ENCODE data around the gene LRMDA.

Gene LRMDA

GRCh38 chr10:76396134-76396533 lies 964.7 kb downstream of the LRMDA start:
- Histone ChIP-seq H3K4me3 (ENCODE audit: low read length) (no peak overlapping the region), H3K27me3 (ENCODE audit: low read depth, low read length) (no peaks in the 10 kb centered on the region), H3K9ac (ENCODE audit: low read length) (no peak overlapping the region), H3K9me3 (ENCODE audit: insufficient read depth, low read length) (no peaks in the 10 kb centered on the region), H3K4me2 (ENCODE audit: low read length) (no peak overlapping the region), H3K79me2 (ENCODE audit: low read length) (no peaks in the 10 kb centered on the region), H4K20me1 (ENCODE audit: insufficient read depth, low read length) (no peaks in the 10 kb centered on the region), H3K4me1 (ENCODE audit: low read length) (no peaks in the 10 kb centered on the region), H3K36me3 (replicated peaks; ENCODE audit: low read depth, low read length) (no peaks in the 10 kb centered on the region), H2AFZ (ENCODE audit: low read depth, low read length) (no peak overlapping the region), H3K27ac (ENCODE audit: low read length) (no peak overlapping the region)
- TF ChIP-seq, protein P1, sequence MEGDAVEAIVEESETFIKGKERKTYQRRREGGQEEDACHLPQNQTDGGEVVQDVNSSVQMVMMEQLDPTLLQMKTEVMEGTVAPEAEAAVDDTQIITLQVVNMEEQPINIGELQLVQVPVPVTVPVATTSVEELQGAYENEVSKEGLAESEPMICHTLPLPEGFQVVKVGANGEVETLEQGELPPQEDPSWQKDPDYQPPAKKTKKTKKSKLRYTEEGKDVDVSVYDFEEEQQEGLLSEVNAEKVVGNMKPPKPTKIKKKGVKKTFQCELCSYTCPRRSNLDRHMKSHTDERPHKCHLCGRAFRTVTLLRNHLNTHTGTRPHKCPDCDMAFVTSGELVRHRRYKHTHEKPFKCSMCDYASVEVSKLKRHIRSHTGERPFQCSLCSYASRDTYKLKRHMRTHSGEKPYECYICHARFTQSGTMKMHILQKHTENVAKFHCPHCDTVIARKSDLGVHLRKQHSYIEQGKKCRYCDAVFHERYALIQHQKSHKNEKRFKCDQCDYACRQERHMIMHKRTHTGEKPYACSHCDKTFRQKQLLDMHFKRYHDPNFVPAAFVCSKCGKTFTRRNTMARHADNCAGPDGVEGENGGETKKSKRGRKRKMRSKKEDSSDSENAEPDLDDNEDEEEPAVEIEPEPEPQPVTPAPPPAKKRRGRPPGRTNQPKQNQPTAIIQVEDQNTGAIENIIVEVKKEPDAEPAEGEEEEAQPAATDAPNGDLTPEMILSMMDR (IDR thresholded peaks at IDR 0.05; ENCODE audit: low read depth, low read length), result no peak
- no peak for TF ChIP-seq EZH2phosphoT487 (IDR thresholded peaks at IDR 0.05; ENCODE audit: low read depth)

DNA sequence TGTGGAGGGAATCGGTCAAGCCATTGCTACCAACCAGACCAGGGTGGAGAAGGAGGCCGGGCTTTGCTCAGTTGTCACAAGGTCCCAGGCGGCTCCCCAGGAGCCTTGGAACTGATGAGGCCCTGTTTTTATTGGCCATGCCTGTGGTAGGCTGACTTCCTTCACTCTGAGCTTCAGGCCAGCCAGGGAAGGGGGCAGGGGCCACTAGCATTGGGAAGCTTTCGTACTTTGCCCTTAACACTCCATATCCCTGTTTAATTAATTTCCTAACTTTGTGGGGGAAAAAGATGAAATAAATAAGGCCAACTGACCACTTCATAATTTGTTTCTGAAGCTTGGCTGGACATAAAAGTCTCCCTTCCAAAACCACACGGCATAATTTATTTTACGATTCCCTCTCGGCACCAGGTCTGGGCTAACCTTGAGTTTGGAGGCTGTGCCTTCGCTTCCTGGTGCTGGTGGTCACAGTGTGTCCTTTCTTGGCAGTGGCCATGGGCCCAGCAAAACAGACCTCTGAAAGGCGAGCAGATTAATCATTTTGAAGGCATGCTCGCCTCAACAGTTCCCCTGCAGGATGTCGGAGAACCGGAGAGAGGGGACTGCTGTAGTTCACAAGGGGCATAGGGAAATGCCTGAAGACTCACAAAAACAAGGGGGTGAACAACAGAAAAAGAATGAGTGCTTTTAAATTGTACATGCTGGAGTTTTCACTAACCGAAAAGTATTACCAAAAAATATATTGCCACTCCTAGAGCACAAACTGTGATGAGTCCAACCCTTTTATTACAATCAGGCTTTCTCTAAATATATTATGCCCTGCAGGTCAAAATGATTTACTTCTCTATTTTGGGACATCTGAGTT lies 966.0 kb downstream of the LRMDA start:
- no peaks in the 10 kb centered on the region for H3K9me3 ChIP-seq (ENCODE audit: insufficient read depth, low read length)
- no peaks in the 10 kb centered on the region for H3K4me1 ChIP-seq (ENCODE audit: low read length)
- TF ChIP-seq EZH2phosphoT487 (IDR thresholded peaks at IDR 0.05; ENCODE audit: low read depth), result no peak
- TF ChIP-seq, protein P1 (IDR thresholded peaks at IDR 0.05; ENCODE audit: low read depth, low read length), result no peak
- H3K27me3 ChIP-seq (ENCODE audit: low read depth, low read length), result no peaks in the 10 kb centered on the region
- no peak overlapping the region for H3K4me2 ChIP-seq (ENCODE audit: low read length)
- no peak overlapping the region for H2AFZ ChIP-seq (ENCODE audit: low read depth, low read length)
- H3K4me3 ChIP-seq (ENCODE audit: low read length), result no peak overlapping the region
- H4K20me1 ChIP-seq (ENCODE audit: insufficient read depth, low read length), result no peaks in the 10 kb centered on the region
- no peaks in the 10 kb centered on the region for H3K79me2 ChIP-seq (ENCODE audit: low read length)
- H3K27ac ChIP-seq (ENCODE audit: low read length), result no peak overlapping the region
- no peak overlapping the region for H3K9ac ChIP-seq (ENCODE audit: low read length)
- H3K36me3 ChIP-seq (replicated peaks; ENCODE audit: low read depth, low read length), result no peaks in the 10 kb centered on the region

- H3K36me3 ChIP-seq (replicated peaks; ENCODE audit: low read depth, low read length), result no peaks in the 10 kb centered on the region
- no peaks in the 10 kb centered on the region for H3K9me3 ChIP-seq (ENCODE audit: insufficient read depth, low read length)
- H3K27me3 ChIP-seq (ENCODE audit: low read depth, low read length), result no peaks in the 10 kb centered on the region
- no peaks in the 10 kb centered on the region for H3K4me1 ChIP-seq (ENCODE audit: low read length)
- no peak overlapping the region for H3K4me2 ChIP-seq (ENCODE audit: low read length)
- no peaks in the 10 kb centered on the region for H4K20me1 ChIP-seq (ENCODE audit: insufficient read depth, low read length)
- no peak overlapping the region for H3K27ac ChIP-seq (ENCODE audit: low read length)
- no peak for TF ChIP-seq EZH2phosphoT487 (IDR thresholded peaks at IDR 0.05; ENCODE audit: low read depth)
- TF ChIP-seq, protein P1 (IDR thresholded peaks at IDR 0.05; ENCODE audit: low read depth, low read length), result no peak
- H3K9ac ChIP-seq (ENCODE audit: low read length), result no peak overlapping the region
- no peak overlapping the region for H3K4me3 ChIP-seq (ENCODE audit: low read length)
- H3K79me2 ChIP-seq (ENCODE audit: low read length), result no peaks in the 10 kb centered on the region
- H2AFZ ChIP-seq (ENCODE audit: low read depth, low read length), result no peak overlapping the region
Measured at GRCh38 chr10:76398043-76398710, 966.8 kb downstream of the LRMDA start.

DNA sequence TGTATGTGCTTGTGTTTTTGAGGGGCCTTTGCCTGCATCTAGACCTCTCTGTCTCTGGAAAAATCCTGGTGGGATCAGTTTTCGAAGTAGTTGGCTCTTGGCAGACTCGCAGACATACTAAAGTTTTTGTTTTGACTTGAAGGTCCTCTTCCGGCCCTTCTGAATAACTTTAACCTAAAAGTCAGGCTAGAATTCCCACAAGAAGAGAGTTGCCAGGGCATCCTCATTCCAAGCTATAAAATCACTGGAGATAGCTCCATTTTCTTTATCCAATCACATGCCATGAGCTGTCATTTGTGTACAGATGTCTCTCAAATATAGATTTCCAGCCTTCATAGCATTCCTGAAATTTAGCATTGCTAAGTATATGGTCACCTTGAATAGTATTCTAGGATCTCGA lies 967.8 kb downstream of the LRMDA start:
- Histone ChIP-seq H3K4me3 (ENCODE audit: low read length) (no peak overlapping the region), H3K9me3 (ENCODE audit: insufficient read depth, low read length) (no peaks in the 10 kb centered on the region), H3K9ac (ENCODE audit: low read length) (no peak overlapping the region), H3K79me2 (ENCODE audit: low read length) (no peaks in the 10 kb centered on the region), H3K27me3 (ENCODE audit: low read depth, low read length) (no peaks in the 10 kb centered on the region), H3K27ac (ENCODE audit: low read length) (no peak overlapping the region), H2AFZ (ENCODE audit: low read depth, low read length) (no peak overlapping the region), H4K20me1 (ENCODE audit: insufficient read depth, low read length) (no peaks in the 10 kb centered on the region), H3K36me3 (replicated peaks; ENCODE audit: low read depth, low read length) (no peaks in the 10 kb centered on the region), H3K4me1 (ENCODE audit: low read length) (no peaks in the 10 kb centered on the region), H3K4me2 (ENCODE audit: low read length) (no peak overlapping the region)
- TF ChIP-seq EZH2phosphoT487 (IDR thresholded peaks at IDR 0.05; ENCODE audit: low read depth), result no peak
- TF ChIP-seq, protein P1 (IDR thresholded peaks at IDR 0.05; ENCODE audit: low read depth, low read length), result no peak

Data from OCI-LY3 (cell line).